Ovary (tissue), 3 donors: ENCODE results near the gene LCTL.

Experiments used
- EP300 ChIP-seq: sonication (generic); formaldehyde crosslinking; IDR thresholded peaks from one replicate; pipeline ENCODE4 v1.6.1; 2017; ENCODE audit warnings: antibody characterized with exemption
- TF ChIP-seq, protein P1 (sequence below), 3 donors: fragments of 450-650 bp in 2 of 3; fragments of 200-600 bp in 1 of 3; IDR thresholded peaks; one replicate each; pipeline versions ENCODE4 v1.5.1 to v1.8.0; 2016 to 2022; ENCODE audit warnings: antibody characterized with exemption in 3 of 3, mild to moderate bottlenecking in 1 of 3
- donor health status: DM: no; HTN: no; CAD: no.

- TF ChIP-seq EP300: no peak
- TF ChIP-seq, protein P1, sequence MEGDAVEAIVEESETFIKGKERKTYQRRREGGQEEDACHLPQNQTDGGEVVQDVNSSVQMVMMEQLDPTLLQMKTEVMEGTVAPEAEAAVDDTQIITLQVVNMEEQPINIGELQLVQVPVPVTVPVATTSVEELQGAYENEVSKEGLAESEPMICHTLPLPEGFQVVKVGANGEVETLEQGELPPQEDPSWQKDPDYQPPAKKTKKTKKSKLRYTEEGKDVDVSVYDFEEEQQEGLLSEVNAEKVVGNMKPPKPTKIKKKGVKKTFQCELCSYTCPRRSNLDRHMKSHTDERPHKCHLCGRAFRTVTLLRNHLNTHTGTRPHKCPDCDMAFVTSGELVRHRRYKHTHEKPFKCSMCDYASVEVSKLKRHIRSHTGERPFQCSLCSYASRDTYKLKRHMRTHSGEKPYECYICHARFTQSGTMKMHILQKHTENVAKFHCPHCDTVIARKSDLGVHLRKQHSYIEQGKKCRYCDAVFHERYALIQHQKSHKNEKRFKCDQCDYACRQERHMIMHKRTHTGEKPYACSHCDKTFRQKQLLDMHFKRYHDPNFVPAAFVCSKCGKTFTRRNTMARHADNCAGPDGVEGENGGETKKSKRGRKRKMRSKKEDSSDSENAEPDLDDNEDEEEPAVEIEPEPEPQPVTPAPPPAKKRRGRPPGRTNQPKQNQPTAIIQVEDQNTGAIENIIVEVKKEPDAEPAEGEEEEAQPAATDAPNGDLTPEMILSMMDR (IDR thresholded peaks at IDR 0.05): no peak
Observed at GRCh38 chr15:66601521-66601920, 35.7 kb upstream of the LCTL start.
